ENCODE measurements around the gene ANKRD13B.

GRCh38 chr17:29629839-29630238 lies 36.9 kb downstream of the ANKRD13B start:
- TF ChIP-seq, protein P1, sequence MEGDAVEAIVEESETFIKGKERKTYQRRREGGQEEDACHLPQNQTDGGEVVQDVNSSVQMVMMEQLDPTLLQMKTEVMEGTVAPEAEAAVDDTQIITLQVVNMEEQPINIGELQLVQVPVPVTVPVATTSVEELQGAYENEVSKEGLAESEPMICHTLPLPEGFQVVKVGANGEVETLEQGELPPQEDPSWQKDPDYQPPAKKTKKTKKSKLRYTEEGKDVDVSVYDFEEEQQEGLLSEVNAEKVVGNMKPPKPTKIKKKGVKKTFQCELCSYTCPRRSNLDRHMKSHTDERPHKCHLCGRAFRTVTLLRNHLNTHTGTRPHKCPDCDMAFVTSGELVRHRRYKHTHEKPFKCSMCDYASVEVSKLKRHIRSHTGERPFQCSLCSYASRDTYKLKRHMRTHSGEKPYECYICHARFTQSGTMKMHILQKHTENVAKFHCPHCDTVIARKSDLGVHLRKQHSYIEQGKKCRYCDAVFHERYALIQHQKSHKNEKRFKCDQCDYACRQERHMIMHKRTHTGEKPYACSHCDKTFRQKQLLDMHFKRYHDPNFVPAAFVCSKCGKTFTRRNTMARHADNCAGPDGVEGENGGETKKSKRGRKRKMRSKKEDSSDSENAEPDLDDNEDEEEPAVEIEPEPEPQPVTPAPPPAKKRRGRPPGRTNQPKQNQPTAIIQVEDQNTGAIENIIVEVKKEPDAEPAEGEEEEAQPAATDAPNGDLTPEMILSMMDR (IDR thresholded peaks at IDR 0.05): no peak
- TF ChIP-seq EZH2 (IDR thresholded peaks at IDR 0.05; ENCODE audit: borderline replicate concordance, insufficient read depth, low read depth, low read length, poor library complexity, severe bottlenecking): no peak
